HepG2 (cell line): ENCODE measurements around the gene BBS4. TPM values are rescaled to one million over a fixed set of nuclear protein-coding genes. Genes with fewer than 3 reads are reported as not detected.

Source experiments
- HDAC2 ChIP-seq: sonication (generic); formaldehyde crosslinking; IDR thresholded peaks from 2 replicates; pipeline ENCODE4 v1.4.0; 2020; ENCODE audit warnings: missing genetic modification reagents
- HNRNPL ChIP-seq: fragments of 200-400 bp; formaldehyde crosslinking; IDR thresholded peaks from 2 replicates; pipeline ENCODE4 v1.6.1; 2017; ENCODE audit warnings: mild to moderate bottlenecking, low read depth, low read length
- IRF1 ChIP-seq: sonication (generic); formaldehyde crosslinking; IDR thresholded peaks from 2 replicates; pipeline ENCODE4 v1.4.0; 2020; ENCODE audit warnings: low read depth, mild to moderate bottlenecking, missing genetic modification reagents
- KAT7 ChIP-seq: IDR thresholded peaks from 2 replicates; pipeline ENCODE4 v1.6.1; 2018; ENCODE audit warnings: borderline replicate concordance, missing compliant biosample characterization
- NFE2L2 ChIP-seq: fragments of 150-350 bp; IDR thresholded peaks from 2 replicates; pipeline ENCODE4 v1.6.1; 2014; ENCODE audit warnings: low read length
- NFRKB ChIP-seq: fragments of 450-650 bp; IDR thresholded peaks from 2 replicates; pipeline ENCODE4 v1.6.1; 2017
- NR3C1 ChIP-seq: sonication (generic); formaldehyde crosslinking; IDR thresholded peaks from 2 replicates; pipeline ENCODE4 v1.4.0; 2020; ENCODE audit warnings: missing genetic modification reagents
- PRDM4 ChIP-seq: sonication (generic); formaldehyde crosslinking; IDR thresholded peaks from 2 replicates; pipeline ENCODE4 v1.9.0; 2021; ENCODE audit warnings: missing genetic modification reagents, borderline replicate concordance
- RBFOX2 ChIP-seq: fragments of 200-400 bp; formaldehyde crosslinking; IDR thresholded peaks from 2 replicates; pipeline ENCODE4 v1.6.1; 2017; ENCODE audit warnings: low read depth, mild to moderate bottlenecking, low read length
- REL ChIP-seq: sonication (generic); formaldehyde crosslinking; conservative IDR thresholded peaks from 2 replicates; pipeline ENCODE4 v1.8.0; 2022; ENCODE audit warnings: mild to moderate bottlenecking, missing genetic modification reagents, moderate library complexity
- SIN3A ChIP-seq: IDR thresholded peaks from 2 replicates; pipeline ENCODE4 v1.6.1; 2011; ENCODE audit warnings: low read depth, mild to moderate bottlenecking, control low read depth, low read length, borderline replicate concordance
- SP1 ChIP-seq, 2 experiments: fragments of 450-650 bp in 1 of 2; sonication (generic) in 1 of 2; formaldehyde crosslinking in 1 of 2; IDR thresholded peaks; 2 replicates each; pipeline versions ENCODE4 v1.4.0 to v1.6.1; 2016 to 2020; ENCODE audit warnings: missing genetic modification reagents in 1 of 2
- TBX2 ChIP-seq: sonication (generic); formaldehyde crosslinking; IDR thresholded peaks from 2 replicates; pipeline ENCODE4 v1.5.0; 2020; ENCODE audit warnings: missing genetic modification reagents, mild to moderate bottlenecking, borderline replicate concordance
- ZBTB42 ChIP-seq: sonication (generic); formaldehyde crosslinking; IDR thresholded peaks from 2 replicates; pipeline ENCODE4 v1.5.0; 2020; ENCODE audit warnings: mild to moderate bottlenecking, missing genetic modification reagents
- ZC3H4 ChIP-seq: sonication (generic); formaldehyde crosslinking; IDR thresholded peaks from 2 replicates; pipeline ENCODE4 v1.4.0; 2020; ENCODE audit warnings: missing genetic modification reagents, borderline replicate concordance
- ZFX ChIP-seq: sonication (generic); formaldehyde crosslinking; IDR thresholded peaks from 2 replicates; pipeline ENCODE4 v1.4.0; 2020; ENCODE audit warnings: mild to moderate bottlenecking, low read depth, missing genetic modification reagents, moderate library complexity
- ZNF609 ChIP-seq: sonication (generic); formaldehyde crosslinking; IDR thresholded peaks from 2 replicates; pipeline ENCODE4 v1.4.0; 2020; ENCODE audit warnings: mild to moderate bottlenecking, missing genetic modification reagents, borderline replicate concordance
- ZNF720 ChIP-seq: sonication (generic); formaldehyde crosslinking; IDR thresholded peaks from 2 replicates; pipeline ENCODE4 v1.4.0; 2020; ENCODE audit warnings: missing genetic modification reagents
- ZNF781 ChIP-seq: sonication (generic); formaldehyde crosslinking; IDR thresholded peaks from 2 replicates; pipeline ENCODE4 v1.5.1; 2020; ENCODE audit warnings: borderline replicate concordance, mild to moderate bottlenecking, missing genetic modification reagents; ENCODE audit errors: not compliant biosample characterization
- polyA plus RNA-seq, 8 experiments: library from polyadenylated mRNA; depleted of rRNA in 3 of 8; stranded (reverse) in 7 of 8; unstranded in 1 of 8; fragments of >200 nt; fragmentation: Illumina TruSeq in 4 of 8; extraction: Trizol in 4 of 8; gene quantifications; 2 replicates each; pipeline versions ENCODE4 v1.2.1 to v1.2.3, GENCODE V29; 2011 to 2016; ENCODE audit warnings: low read depth in 4 of 8, missing spikeins in 1 of 8, mixed read lengths in 1 of 8; ENCODE audit not compliant: insufficient read depth in 1 of 8
- total RNA-seq, 5 experiments: library from RNA; depleted of rRNA; stranded (reverse); fragments of >200 nt; fragmentation: Illumina TruSeq; extraction: Trizol; gene quantifications; 2 replicates each; pipeline ENCODE4 v1.2.3, GENCODE V29; 2016; ENCODE audit warnings: low read depth in 1 of 5

The BBS4 gene
- total and polyA plus RNA-seq, 2 of the 13 experiments (the other 11 are each of a cell fraction or from before 2014, with no cell fraction given) = 16.0 to 21.3 TPM

GRCh38 chr15:72783640-72784455 lies 97.8 kb downstream of the BBS4 start, which contains the start of gene ADPGK (continued):
- no peak for TF ChIP-seq ZNF781
- TF ChIP-seq SP1 (IDR thresholded peaks at IDR 0.05) = no peak
- TF ChIP-seq SP1 (CRISPR knock-in tag; IDR thresholded peaks at IDR 0.05) = peak; percentile 98
- peak; percentile 68; the same call in 1 of the 2 replicates for TF ChIP-seq TBX2 (CRISPR knock-in tag)
- TF ChIP-seq NFRKB = no peak
- 0 out of 2 replicates have a peak, but pooled peaks have one; percentile 2 for TF ChIP-seq NFE2L2
- TF ChIP-seq ZC3H4 (CRISPR knock-in tag) = peak; percentile 50; the same call in 1 of the 2 replicates
- no peak for TF ChIP-seq ZNF720 (CRISPR knock-in tag)
- peak; percentile 98 for TF ChIP-seq SIN3A
- peak; percentile 97 for TF ChIP-seq KAT7 (CRISPR knock-in tag)
- TF ChIP-seq HNRNPL = peak; percentile 90; the same call in 1 of the 2 replicates
- no peak for TF ChIP-seq PRDM4 (CRISPR knock-in tag)
- TF ChIP-seq RBFOX2 = peak; percentile 98
- TF ChIP-seq NR3C1 (CRISPR knock-in tag) = no peak
- TF ChIP-seq ZBTB42 (CRISPR knock-in tag) = peak; percentile 72; the same call in 1 of the 2 replicates
- TF ChIP-seq ZFX (CRISPR knock-in tag) = peak; percentile 93
- TF ChIP-seq HDAC2 (CRISPR knock-in tag) = peak; percentile 75; the same call in 1 of the 2 replicates
- TF ChIP-seq ZNF609 (CRISPR knock-in tag) = peak; percentile 45; the same call in 1 of the 2 replicates
- TF ChIP-seq REL (CRISPR knock-in tag) = peak; percentile 83
- TF ChIP-seq IRF1 = no peak
